HFFc6 (cell line): ENCODE results near the gene PITPNC1. TPM values are rescaled to one million over a fixed set of nuclear protein-coding genes. Genes with fewer than 3 reads are reported as not detected.
A peak's percentile ranks its signal among the peaks of the same experiment; 100 is the strongest.

Source experiments
- DNase-seq: peaks from one replicate; pipeline ENCODE4 v3.0.0-alpha.2; 2018
- H3K27ac Mint-ChIP-seq: 2 replicates; pipeline ENCODE4 v1.8.0; 2020; ENCODE audit warnings: mild to moderate bottlenecking, mixed read lengths
- H3K27me3 Mint-ChIP-seq: 2 replicates; pipeline ENCODE4 v1.8.0; 2021; ENCODE audit warnings: mild to moderate bottlenecking, moderate library complexity, mixed read lengths; ENCODE audit not compliant: insufficient read depth
- H3K36me3 Mint-ChIP-seq: 2 replicates; pipeline ENCODE4 v1.8.0; 2021; ENCODE audit warnings: low read depth, mixed read lengths
- H3K4me1 Mint-ChIP-seq: 2 replicates; pipeline ENCODE4 v1.8.0; 2020; ENCODE audit warnings: low read depth, mixed read lengths
- H3K4me3 Mint-ChIP-seq: 2 replicates; pipeline ENCODE4 v1.8.0; 2020; ENCODE audit warnings: mild to moderate bottlenecking, moderate library complexity, mixed read lengths
- H3K9me3 Mint-ChIP-seq: 2 replicates; pipeline ENCODE4 v1.8.0; 2020; ENCODE audit warnings: mild to moderate bottlenecking, mixed read lengths
- CTCF ChIP-seq: fragments of 200-600 bp; sonication (generic); IDR thresholded peaks from 2 replicates; pipeline ENCODE4 v1.5.0; 2021; ENCODE audit warnings: antibody characterized with exemption, mild to moderate bottlenecking
- total RNA-seq, 6 experiments: library from RNA; stranded (reverse); fragmentation: NEBNext Ultra II Directional; extraction: Animal tissue kit (Norgen Biotek cat#: 25700); gene quantifications; 2 replicates in 1 of 6; 3 replicates in 5 of 6; pipeline ENCODE4 v1.2.3, GENCODE V29; 2021

Gene PITPNC1
- total RNA-seq, 6 experiments from 2014 or later: 6.9 to 11.1 (median 7.7) TPM

GRCh38 chr17:67358612-67359011, 18.5 kb upstream of the PITPNC1 start:
- Mint-ChIP-seq H3K27me3 (no peaks in the 10 kb centered on the region), H3K36me3 (peaks cover 44% of the 10 kb centered on the region)

GRCh38 chr17:67359960-67360791, 16.9 kb upstream of the PITPNC1 start:
- H3K27ac Mint-ChIP-seq: 0 out of 2 replicates have a peak overlapping the region, but pooled peaks have one; percentile 42
- no peaks in the 10 kb centered on the region for H3K27me3 Mint-ChIP-seq
- H3K9me3 Mint-ChIP-seq: no peaks in the 10 kb centered on the region
- TF ChIP-seq CTCF: peak; percentile 58; the same call in 1 of the 2 replicates
- DNase-seq: no peak
- peaks cover 46% of the 10 kb centered on the region for H3K36me3 Mint-ChIP-seq
- peak overlapping the region; percentile 17; the same call in 1 of the 2 replicates for H3K4me3 Mint-ChIP-seq
- H3K4me1 Mint-ChIP-seq: peaks cover 62% of the 10 kb centered on the region

More at GRCh38 chr17:67358612-67359011, 18.5 kb upstream of the PITPNC1 start:
- H3K9me3 Mint-ChIP-seq: no peaks in the 10 kb centered on the region
- peak overlapping the region; percentile 53 for H3K27ac Mint-ChIP-seq
- DNase-seq: no peak
- peaks cover 46% of the 10 kb centered on the region for H3K4me1 Mint-ChIP-seq
- H3K4me3 Mint-ChIP-seq: peak overlapping the region; percentile 32; the same call in 1 of the 2 replicates
- no peak for TF ChIP-seq CTCF

GRCh38 chr17:67360880-67361279, 16.2 kb upstream of the PITPNC1 start:
- Mint-ChIP-seq H3K4me1 (peaks cover 67% of the 10 kb centered on the region), H3K4me3 (no peak overlapping the region), H3K9me3 (no peaks in the 10 kb centered on the region), H3K36me3 (peaks cover 47% of the 10 kb centered on the region), H3K27me3 (no peaks in the 10 kb centered on the region), H3K27ac (peak overlapping the region; percentile 23; the same call in 1 of the 2 replicates)
- DNase-seq: no peak
- no peak for TF ChIP-seq CTCF

GRCh38 chr17:67362173-67362572, 14.9 kb upstream of the PITPNC1 start:
- no peak overlapping the region for H3K4me3 Mint-ChIP-seq
- no peaks in the 10 kb centered on the region for H3K9me3 Mint-ChIP-seq
- no peaks in the 10 kb centered on the region for H3K27me3 Mint-ChIP-seq
- no peak overlapping the region for H3K27ac Mint-ChIP-seq
- no peak for DNase-seq
- peaks cover 73% of the 10 kb centered on the region for H3K4me1 Mint-ChIP-seq
- peaks cover 44% of the 10 kb centered on the region for H3K36me3 Mint-ChIP-seq
- TF ChIP-seq CTCF: no peak

GRCh38 chr17:67364847-67365737, 12.0 kb upstream of the PITPNC1 start:
- no peak for DNase-seq
- TF ChIP-seq CTCF: no peak
- no peaks in the 10 kb centered on the region for H3K27me3 Mint-ChIP-seq
- peak overlapping the region; percentile 95 for H3K27ac Mint-ChIP-seq
- peaks cover 73% of the 10 kb centered on the region for H3K4me1 Mint-ChIP-seq
- H3K4me3 Mint-ChIP-seq: peak overlapping the region; percentile 97
- H3K9me3 Mint-ChIP-seq: no peaks in the 10 kb centered on the region
- peaks cover 38% of the 10 kb centered on the region for H3K36me3 Mint-ChIP-seq
